ENCODE measurements around the gene UST.

The UST gene

GRCh38 chr6:149118737-149119653, 372.2 kb downstream of the UST start:
- Histone ChIP-seq H3K79me2 (no peaks in the 10 kb centered on the region), H2AFZ (no peak overlapping the region), H3K4me1 (no peaks in the 10 kb centered on the region), H3K4me2 (ENCODE audit: low read length) (no peak overlapping the region), H3K9ac (no peak overlapping the region), H3K27me3 (ENCODE audit: control insufficient read depth, insufficient read depth, low read length) (no peaks in the 10 kb centered on the region), H3K4me3 (ENCODE audit: low read depth, low read length) (no peak overlapping the region), H3K9me3 (ENCODE audit: control insufficient read depth, low read length) (no peaks in the 10 kb centered on the region), H3K27ac (no peak overlapping the region), H3K36me3 (ENCODE audit: control insufficient read depth, insufficient read depth, low read length) (no peaks in the 10 kb centered on the region)
- TF ChIP-seq, protein P1, sequence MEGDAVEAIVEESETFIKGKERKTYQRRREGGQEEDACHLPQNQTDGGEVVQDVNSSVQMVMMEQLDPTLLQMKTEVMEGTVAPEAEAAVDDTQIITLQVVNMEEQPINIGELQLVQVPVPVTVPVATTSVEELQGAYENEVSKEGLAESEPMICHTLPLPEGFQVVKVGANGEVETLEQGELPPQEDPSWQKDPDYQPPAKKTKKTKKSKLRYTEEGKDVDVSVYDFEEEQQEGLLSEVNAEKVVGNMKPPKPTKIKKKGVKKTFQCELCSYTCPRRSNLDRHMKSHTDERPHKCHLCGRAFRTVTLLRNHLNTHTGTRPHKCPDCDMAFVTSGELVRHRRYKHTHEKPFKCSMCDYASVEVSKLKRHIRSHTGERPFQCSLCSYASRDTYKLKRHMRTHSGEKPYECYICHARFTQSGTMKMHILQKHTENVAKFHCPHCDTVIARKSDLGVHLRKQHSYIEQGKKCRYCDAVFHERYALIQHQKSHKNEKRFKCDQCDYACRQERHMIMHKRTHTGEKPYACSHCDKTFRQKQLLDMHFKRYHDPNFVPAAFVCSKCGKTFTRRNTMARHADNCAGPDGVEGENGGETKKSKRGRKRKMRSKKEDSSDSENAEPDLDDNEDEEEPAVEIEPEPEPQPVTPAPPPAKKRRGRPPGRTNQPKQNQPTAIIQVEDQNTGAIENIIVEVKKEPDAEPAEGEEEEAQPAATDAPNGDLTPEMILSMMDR (IDR thresholded peaks at IDR 0.05) = no peak

DNA sequence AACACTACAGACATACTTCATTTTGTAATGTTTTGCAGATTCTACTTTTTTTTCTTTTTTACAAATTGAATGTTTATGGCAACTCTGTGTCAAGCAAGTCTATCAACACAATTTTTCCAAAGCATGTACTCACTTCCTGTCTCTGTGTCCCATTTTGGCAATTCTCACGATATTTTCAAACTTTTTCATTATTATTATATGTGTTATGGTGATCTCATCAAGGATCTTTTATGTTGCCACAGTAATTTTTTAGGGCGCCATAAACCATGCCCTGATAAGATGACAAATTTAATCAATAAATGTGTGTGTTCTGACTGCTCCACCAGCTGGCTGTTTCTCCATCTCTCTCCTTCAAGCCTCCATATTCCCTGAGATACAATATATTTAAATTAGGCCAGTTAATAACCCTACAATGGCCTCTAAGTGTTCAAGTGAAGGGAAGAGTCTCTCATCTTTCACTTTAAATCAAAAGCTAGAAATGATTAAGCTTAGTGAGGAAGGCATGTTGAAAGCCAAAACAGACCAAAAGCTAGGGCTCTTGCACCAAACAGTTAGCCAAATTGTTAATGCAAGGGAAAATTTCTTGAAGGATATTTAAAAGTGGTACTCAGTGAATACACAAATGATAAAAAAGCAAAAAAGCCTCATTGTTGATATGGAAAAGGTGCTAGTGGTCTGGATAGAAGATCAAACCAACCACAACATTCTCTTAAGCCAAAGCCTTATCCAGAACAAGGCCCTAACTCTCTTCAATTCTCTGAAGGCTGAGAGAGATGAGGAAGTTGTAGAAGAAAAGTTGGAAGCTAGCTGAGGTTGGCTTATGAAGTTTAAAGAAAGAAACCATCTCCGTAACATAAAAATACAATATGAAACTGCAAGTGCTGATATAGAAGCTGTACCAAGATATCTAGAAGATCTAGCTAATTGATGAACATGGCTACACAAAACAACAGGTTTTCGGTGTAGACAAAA, 376.3 kb downstream of the UST start:
- Histone ChIP-seq H3K27ac (no peak overlapping the region), H3K36me3 (ENCODE audit: control insufficient read depth, insufficient read depth, low read length) (no peaks in the 10 kb centered on the region), H3K79me2 (no peaks in the 10 kb centered on the region), H3K4me1 (no peaks in the 10 kb centered on the region), H3K4me3 (ENCODE audit: low read depth, low read length) (no peak overlapping the region), H3K4me2 (ENCODE audit: low read length) (no peak overlapping the region), H2AFZ (no peak overlapping the region), H3K9ac (no peak overlapping the region), H3K27me3 (ENCODE audit: control insufficient read depth, insufficient read depth, low read length) (no peaks in the 10 kb centered on the region), H3K9me3 (ENCODE audit: control insufficient read depth, low read length) (no peaks in the 10 kb centered on the region)
- TF ChIP-seq, protein P1 (IDR thresholded peaks at IDR 0.05) = no peak

DNA sequence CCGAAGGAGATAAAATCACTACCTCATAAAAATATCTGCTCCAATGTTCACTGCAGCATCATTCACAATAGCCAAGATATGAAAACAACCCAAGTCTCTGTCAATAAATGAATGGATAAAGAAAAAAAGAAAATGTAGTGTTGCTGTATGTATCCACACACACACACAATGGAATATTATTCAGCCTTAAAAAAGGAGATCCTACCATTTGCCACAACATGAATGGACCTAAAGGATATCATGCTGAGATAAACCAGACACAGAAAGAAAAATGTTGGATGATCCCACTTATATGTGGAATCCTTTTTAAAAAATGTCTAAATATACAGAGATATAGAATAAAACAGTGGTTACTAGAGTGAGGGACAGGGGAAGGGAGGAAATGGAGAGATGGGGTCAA, 378.5 kb downstream of the UST start:
- no peak overlapping the region for H3K4me3 ChIP-seq (ENCODE audit: low read depth, low read length)
- H3K9ac ChIP-seq = no peak overlapping the region
- H3K27ac ChIP-seq = no peak overlapping the region
- TF ChIP-seq, protein P1 (IDR thresholded peaks at IDR 0.05) = no peak
- no peak overlapping the region for H3K4me2 ChIP-seq (ENCODE audit: low read length)
- no peaks in the 10 kb centered on the region for H3K27me3 ChIP-seq (ENCODE audit: control insufficient read depth, insufficient read depth, low read length)
- no peaks in the 10 kb centered on the region for H3K9me3 ChIP-seq (ENCODE audit: control insufficient read depth, low read length)
- H3K79me2 ChIP-seq = no peaks in the 10 kb centered on the region
- no peaks in the 10 kb centered on the region for H3K36me3 ChIP-seq (ENCODE audit: control insufficient read depth, insufficient read depth, low read length)
- no peaks in the 10 kb centered on the region for H3K4me1 ChIP-seq
- H2AFZ ChIP-seq = no peak overlapping the region

Data from parathyroid adenoma (tissue), 2 donors.